Transverse colon (tissue), 3 donors: ENCODE results near the gene GNB1.

ENCODE experiments used
- CTCF ChIP-seq, 5 experiments: fragments of 200-600 bp in 3 of 5; fragments of 450-650 bp in 2 of 5; sonication (generic) in 3 of 5; IDR thresholded peaks; 1 replicate in 2 of 5; 2 replicates in 3 of 5; pipeline ENCODE4 v1.5.1; 2016 to 2017; ENCODE audit warnings: antibody characterized with exemption in 5 of 5, inconsistent platforms in 3 of 5, mild to moderate bottlenecking in 2 of 5, moderate library complexity in 1 of 5
- EP300 ChIP-seq: sonication (generic); formaldehyde crosslinking; IDR thresholded peaks from one replicate; pipeline ENCODE4 v1.6.1; 2017; ENCODE audit warnings: antibody characterized with exemption, low read depth

- TF ChIP-seq EP300 (no peak), CTCF (IDR thresholded peaks at IDR 0.05) (no peak)
These were observed 57.4 kb downstream of the GNB1 start for GRCh38 chr1:1833456-1833855.
